GM23338 (cell line): ENCODE measurements around the gene SLC7A4.

Experiments
- CREB1 ChIP-seq: fragments of 250-450 bp; sonication (Bioruptor Pico); IDR thresholded peaks from 2 replicates; pipeline ENCODE4 v1.5.0; 2020; ENCODE audit warnings: low read depth, mild to moderate bottlenecking, moderate library complexity
- EZH2 ChIP-seq: fragments of 200-600 bp; sonication (generic); IDR thresholded peaks from one replicate; pipeline ENCODE4 v1.8.0; 2017; ENCODE audit warnings: antibody characterized with exemption, mild to moderate bottlenecking, low read depth; ENCODE audit not compliant: unreplicated experiment
- EZH2phosphoT487 ChIP-seq: fragments of 200-600 bp; sonication (generic); IDR thresholded peaks from one replicate; pipeline ENCODE4 v1.8.1; 2018; ENCODE audit warnings: antibody characterized with exemption; ENCODE audit not compliant: unreplicated experiment
- JUNB ChIP-seq: IDR thresholded peaks from one replicate; pipeline ENCODE4 v1.6.1; 2016; ENCODE audit warnings: antibody characterized with exemption; ENCODE audit not compliant: unreplicated experiment
- NANOG ChIP-seq: IDR thresholded peaks from 2 replicates; pipeline ENCODE4 v1.6.1; 2016; ENCODE audit warnings: antibody characterized with exemption, borderline replicate concordance
- POLR2AphosphoS5 ChIP-seq: IDR thresholded peaks from 2 replicates; pipeline ENCODE4 v1.6.1; 2016; ENCODE audit warnings: antibody characterized with exemption, low read depth
- STAT1 ChIP-seq: IDR thresholded peaks from one replicate; pipeline ENCODE4 v1.6.1; 2016; ENCODE audit warnings: antibody characterized with exemption; ENCODE audit not compliant: unreplicated experiment
- ZNF114 ChIP-seq: fragments of 250-450 bp; sonication (Bioruptor Pico); IDR thresholded peaks from 2 replicates; pipeline ENCODE4 v1.5.0; 2020; ENCODE audit warnings: mild to moderate bottlenecking, moderate library complexity
- ZNF331 ChIP-seq: fragments of 250-450 bp; sonication (Bioruptor Pico); IDR thresholded peaks from 2 replicates; pipeline ENCODE4 v1.5.0; 2020; ENCODE audit warnings: low read depth, mild to moderate bottlenecking, moderate library complexity
- TF ChIP-seq, protein P1 (sequence below), 2 experiments: fragments of 200-600 bp in 1 of 2; sonication (generic) in 1 of 2; conservative IDR thresholded peaks; 2 replicates each; pipeline versions ENCODE4 v1.5.1 to v1.6.1; 2016 to 2017; ENCODE audit warnings: antibody characterized with exemption in 2 of 2, low read depth in 2 of 2, mild to moderate bottlenecking in 2 of 2, moderate library complexity in 1 of 2
- TF ChIP-seq, protein P2 (sequence below): IDR thresholded peaks from one replicate; pipeline ENCODE4 v1.6.1; 2018; ENCODE audit warnings: antibody characterized with exemption; ENCODE audit not compliant: unreplicated experiment
- TF ChIP-seq, protein P3 (sequence below): IDR thresholded peaks from 2 replicates; pipeline ENCODE4 v1.6.1; 2016; ENCODE audit warnings: antibody characterized with exemption
- TF ChIP-seq, protein P4 (sequence below): fragments of 250-450 bp; sonication (Bioruptor Pico); IDR thresholded peaks from 2 replicates; pipeline ENCODE4 v1.5.0; 2020; ENCODE audit warnings: mild to moderate bottlenecking, moderate library complexity

DNA sequence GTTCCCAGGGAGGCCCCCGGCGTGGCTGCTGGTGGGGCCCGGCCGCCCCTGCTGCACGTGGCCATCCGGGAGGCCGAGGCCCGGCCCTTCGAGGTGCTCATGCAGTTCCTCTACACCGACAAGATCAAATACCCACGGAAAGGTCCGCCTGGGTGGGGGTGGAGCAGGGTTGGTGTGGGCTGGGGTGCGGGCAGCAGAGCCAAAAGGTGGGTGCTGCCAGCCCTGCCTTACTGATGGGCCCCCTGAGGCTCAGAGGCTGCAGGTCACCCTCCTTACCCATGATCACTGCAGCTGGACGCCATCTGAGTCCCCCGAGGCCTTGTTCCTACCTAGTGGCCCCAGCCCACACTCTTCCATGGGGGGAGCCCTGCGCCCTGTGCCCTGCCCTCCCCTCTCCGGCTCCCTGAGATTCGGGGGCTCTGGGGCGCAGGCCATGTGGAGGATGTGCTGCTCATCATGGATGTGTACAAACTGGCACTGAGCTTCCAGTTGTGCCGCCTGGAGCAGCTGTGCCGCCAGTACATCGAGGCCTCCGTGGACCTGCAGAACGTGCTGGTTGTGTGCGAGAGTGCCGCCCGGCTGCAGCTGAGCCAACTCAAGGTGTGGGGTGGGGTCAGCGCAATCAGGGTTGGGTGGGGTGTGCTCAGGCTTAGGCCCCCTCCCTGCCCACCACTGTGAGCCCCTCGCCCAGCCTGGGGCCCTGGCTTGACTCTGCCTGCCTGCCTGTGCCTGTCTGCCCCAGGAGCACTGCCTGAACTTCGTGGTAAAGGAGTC is 38.0 kb downstream of the SLC7A4 start:
- no peak for TF ChIP-seq CREB1
- TF ChIP-seq, protein P1, sequence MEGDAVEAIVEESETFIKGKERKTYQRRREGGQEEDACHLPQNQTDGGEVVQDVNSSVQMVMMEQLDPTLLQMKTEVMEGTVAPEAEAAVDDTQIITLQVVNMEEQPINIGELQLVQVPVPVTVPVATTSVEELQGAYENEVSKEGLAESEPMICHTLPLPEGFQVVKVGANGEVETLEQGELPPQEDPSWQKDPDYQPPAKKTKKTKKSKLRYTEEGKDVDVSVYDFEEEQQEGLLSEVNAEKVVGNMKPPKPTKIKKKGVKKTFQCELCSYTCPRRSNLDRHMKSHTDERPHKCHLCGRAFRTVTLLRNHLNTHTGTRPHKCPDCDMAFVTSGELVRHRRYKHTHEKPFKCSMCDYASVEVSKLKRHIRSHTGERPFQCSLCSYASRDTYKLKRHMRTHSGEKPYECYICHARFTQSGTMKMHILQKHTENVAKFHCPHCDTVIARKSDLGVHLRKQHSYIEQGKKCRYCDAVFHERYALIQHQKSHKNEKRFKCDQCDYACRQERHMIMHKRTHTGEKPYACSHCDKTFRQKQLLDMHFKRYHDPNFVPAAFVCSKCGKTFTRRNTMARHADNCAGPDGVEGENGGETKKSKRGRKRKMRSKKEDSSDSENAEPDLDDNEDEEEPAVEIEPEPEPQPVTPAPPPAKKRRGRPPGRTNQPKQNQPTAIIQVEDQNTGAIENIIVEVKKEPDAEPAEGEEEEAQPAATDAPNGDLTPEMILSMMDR (conservative IDR thresholded peaks at IDR 0.05; ENCODE audit: low read depth in 2 of 2), result no peak
- TF ChIP-seq, protein P2, sequence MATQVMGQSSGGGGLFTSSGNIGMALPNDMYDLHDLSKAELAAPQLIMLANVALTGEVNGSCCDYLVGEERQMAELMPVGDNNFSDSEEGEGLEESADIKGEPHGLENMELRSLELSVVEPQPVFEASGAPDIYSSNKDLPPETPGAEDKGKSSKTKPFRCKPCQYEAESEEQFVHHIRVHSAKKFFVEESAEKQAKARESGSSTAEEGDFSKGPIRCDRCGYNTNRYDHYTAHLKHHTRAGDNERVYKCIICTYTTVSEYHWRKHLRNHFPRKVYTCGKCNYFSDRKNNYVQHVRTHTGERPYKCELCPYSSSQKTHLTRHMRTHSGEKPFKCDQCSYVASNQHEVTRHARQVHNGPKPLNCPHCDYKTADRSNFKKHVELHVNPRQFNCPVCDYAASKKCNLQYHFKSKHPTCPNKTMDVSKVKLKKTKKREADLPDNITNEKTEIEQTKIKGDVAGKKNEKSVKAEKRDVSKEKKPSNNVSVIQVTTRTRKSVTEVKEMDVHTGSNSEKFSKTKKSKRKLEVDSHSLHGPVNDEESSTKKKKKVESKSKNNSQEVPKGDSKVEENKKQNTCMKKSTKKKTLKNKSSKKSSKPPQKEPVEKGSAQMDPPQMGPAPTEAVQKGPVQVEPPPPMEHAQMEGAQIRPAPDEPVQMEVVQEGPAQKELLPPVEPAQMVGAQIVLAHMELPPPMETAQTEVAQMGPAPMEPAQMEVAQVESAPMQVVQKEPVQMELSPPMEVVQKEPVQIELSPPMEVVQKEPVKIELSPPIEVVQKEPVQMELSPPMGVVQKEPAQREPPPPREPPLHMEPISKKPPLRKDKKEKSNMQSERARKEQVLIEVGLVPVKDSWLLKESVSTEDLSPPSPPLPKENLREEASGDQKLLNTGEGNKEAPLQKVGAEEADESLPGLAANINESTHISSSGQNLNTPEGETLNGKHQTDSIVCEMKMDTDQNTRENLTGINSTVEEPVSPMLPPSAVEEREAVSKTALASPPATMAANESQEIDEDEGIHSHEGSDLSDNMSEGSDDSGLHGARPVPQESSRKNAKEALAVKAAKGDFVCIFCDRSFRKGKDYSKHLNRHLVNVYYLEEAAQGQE, result no peak
- no peak for TF ChIP-seq EZH2phosphoT487
- TF ChIP-seq EZH2, result no peak
- TF ChIP-seq POLR2AphosphoS5, result no peak
- no peak for TF ChIP-seq JUNB
- TF ChIP-seq, protein P3, sequence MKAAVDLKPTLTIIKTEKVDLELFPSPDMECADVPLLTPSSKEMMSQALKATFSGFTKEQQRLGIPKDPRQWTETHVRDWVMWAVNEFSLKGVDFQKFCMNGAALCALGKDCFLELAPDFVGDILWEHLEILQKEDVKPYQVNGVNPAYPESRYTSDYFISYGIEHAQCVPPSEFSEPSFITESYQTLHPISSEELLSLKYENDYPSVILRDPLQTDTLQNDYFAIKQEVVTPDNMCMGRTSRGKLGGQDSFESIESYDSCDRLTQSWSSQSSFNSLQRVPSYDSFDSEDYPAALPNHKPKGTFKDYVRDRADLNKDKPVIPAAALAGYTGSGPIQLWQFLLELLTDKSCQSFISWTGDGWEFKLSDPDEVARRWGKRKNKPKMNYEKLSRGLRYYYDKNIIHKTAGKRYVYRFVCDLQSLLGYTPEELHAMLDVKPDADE, result no peak
- TF ChIP-seq ZNF331 (CRISPR knock-in tag), result no peak
- no peak for TF ChIP-seq NANOG
- no peak for TF ChIP-seq ZNF114 (CRISPR knock-in tag)
- no peak for TF ChIP-seq STAT1
- TF ChIP-seq, protein P4, sequence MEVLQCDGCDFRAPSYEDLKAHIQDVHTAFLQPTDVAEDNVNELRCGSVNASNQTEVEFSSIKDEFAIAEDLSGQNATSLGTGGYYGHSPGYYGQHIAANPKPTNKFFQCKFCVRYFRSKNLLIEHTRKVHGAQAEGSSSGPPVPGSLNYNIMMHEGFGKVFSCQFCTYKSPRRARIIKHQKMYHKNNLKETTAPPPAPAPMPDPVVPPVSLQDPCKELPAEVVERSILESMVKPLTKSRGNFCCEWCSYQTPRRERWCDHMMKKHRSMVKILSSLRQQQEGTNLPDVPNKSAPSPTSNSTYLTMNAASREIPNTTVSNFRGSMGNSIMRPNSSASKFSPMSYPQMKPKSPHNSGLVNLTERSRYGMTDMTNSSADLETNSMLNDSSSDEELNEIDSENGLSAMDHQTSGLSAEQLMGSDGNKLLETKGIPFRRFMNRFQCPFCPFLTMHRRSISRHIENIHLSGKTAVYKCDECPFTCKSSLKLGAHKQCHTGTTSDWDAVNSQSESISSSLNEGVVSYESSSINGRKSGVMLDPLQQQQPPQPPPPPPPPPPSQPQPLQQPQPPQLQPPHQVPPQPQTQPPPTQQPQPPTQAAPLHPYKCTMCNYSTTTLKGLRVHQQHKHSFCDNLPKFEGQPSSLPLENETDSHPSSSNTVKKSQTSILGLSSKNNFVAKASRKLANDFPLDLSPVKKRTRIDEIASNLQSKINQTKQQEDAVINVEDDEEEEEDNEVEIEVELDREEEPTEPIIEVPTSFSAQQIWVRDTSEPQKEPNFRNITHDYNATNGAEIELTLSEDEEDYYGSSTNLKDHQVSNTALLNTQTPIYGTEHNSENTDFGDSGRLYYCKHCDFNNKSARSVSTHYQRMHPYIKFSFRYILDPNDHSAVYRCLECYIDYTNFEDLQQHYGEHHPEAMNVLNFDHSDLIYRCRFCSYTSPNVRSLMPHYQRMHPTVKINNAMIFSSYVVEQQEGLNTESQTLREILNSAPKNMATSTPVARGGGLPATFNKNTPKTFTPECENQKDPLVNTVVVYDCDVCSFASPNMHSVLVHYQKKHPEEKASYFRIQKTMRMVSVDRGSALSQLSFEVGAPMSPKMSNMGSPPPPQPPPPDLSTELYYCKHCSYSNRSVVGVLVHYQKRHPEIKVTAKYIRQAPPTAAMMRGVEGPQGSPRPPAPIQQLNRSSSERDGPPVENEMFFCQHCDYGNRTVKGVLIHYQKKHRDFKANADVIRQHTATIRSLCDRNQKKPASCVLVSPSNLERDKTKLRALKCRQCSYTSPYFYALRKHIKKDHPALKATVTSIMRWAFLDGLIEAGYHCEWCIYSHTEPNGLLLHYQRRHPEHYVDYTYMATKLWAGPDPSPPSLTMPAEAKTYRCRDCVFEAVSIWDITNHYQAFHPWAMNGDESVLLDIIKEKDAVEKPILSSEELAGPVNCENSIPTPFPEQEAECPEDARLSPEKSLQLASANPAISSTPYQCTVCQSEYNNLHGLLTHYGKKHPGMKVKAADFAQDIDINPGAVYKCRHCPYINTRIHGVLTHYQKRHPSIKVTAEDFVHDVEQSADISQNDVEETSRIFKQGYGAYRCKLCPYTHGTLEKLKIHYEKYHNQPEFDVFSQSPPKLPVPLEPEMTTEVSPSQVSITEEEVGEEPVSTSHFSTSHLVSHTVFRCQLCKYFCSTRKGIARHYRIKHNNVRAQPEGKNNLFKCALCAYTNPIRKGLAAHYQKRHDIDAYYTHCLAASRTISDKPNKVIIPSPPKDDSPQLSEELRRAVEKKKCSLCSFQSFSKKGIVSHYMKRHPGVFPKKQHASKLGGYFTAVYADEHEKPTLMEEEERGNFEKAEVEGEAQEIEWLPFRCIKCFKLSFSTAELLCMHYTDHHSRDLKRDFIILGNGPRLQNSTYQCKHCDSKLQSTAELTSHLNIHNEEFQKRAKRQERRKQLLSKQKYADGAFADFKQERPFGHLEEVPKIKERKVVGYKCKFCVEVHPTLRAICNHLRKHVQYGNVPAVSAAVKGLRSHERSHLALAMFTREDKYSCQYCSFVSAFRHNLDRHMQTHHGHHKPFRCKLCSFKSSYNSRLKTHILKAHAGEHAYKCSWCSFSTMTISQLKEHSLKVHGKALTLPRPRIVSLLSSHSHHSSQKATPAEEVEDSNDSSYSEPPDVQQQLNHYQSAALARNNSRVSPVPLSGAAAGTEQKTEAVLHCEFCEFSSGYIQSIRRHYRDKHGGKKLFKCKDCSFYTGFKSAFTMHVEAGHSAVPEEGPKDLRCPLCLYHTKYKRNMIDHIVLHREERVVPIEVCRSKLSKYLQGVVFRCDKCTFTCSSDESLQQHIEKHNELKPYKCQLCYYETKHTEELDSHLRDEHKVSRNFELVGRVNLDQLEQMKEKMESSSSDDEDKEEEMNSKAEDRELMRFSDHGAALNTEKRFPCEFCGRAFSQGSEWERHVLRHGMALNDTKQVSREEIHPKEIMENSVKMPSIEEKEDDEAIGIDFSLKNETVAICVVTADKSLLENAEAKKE (CRISPR knock-in tag), result no peak
